GM19239 (cell line): ENCODE data around the gene NUB1.

Source experiments
- DNase-seq: peaks from one replicate; pipeline ENCODE4 v3.0.0; 2011; ENCODE audit warnings: low spot score; ENCODE audit not compliant: insufficient read length
- FAIRE-seq: peaks from 2 replicates; lab custom pipeline; 2011; peaks lifted over from hg19 to GRCh38; lab: Jason Lieb, UNC

Gene NUB1

DNA sequence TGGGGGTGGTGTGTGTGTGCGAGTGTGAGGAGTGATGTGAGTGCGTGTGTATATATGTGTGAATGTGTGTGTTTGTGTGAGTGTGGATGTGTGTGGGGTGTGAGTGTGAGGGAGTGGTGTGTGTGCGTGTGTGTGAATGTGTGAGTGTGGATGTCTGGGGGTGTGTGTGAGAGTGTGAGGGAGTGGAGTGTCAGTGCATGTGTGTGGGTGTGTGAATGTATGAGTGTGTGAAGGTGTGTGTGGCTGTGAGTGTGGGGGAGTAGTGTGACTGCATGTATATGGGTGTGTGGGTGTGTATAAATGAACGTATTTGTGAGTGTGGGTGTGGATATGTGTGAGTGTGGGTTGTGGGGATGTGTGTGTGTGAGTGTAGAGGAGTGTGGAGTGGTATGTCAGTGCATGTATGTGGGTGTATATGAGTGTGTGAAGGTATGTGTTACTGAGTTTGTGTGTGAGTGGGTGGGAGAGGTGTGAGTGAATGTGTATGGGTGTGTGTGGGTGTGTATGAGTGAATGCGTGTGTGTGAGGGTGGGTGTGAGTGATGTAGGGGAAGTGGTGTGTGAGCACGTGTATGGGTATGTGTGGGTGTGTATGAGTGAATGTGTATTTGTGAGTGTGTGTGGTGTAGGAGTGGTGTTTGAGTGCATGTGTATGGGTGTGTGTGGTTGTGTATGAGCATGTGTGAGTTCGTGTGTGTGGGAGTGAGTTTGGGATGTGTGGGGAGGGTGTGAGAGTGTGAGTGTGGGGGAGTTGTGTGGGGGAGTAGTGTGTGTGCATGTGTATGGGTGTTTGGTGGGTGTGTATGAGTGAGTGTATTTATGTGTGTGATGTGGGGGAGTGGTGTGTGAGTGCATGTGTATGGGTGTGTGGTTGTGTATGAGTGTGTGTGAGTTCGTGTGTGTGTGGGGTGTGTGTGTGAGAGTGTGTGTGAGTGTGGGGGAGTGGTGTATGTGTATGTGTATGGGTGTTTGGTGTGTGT lies 28.5 kb upstream of the NUB1 start:
- DNase-seq, result no peak

DNA sequence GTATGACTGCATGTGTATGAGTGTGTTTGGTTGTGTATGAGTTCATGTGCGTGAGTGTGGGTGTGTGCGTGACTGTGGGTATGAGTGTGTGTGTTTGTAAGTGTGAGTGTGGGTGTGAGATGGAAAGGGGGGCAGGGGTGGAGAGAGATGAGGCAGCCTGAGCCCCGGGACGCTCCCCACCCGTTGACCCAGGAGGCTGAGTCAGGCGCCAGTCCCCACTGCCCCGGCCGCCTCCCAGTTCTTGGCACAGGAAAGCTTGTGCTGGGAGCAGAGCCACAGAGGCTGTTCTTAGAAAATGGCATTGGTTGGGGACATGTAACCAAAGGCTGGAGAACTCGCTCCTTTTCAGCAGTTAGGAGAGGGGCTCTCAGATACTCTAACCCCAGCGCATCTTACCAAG lies 27.8 kb upstream of the NUB1 start:
- DNase-seq (no peak), FAIRE-seq (no peak)

More for the DNA sequence above, 28.5 kb upstream of the NUB1 start:
- no peak for FAIRE-seq

DNA sequence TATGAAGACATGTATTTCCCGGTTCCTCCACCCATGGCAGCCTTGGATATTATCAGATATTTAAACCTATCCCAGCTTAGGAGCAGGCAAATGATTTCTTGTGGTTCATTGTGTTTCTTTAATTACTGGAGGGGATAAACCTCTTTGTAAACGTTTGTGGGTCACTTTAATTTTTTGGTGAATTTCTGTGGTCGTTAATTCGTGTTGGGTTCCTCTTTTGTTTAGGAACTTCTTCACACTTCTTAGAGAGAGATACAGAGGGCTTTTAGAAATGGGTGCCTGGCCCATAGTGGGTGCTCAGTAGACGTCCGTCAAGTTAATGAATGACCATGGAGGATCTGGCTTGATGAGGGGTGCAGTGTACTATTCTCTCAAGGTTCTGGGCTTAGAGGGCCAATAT lies 27.2 kb upstream of the NUB1 start:
- no peak for FAIRE-seq

DNA sequence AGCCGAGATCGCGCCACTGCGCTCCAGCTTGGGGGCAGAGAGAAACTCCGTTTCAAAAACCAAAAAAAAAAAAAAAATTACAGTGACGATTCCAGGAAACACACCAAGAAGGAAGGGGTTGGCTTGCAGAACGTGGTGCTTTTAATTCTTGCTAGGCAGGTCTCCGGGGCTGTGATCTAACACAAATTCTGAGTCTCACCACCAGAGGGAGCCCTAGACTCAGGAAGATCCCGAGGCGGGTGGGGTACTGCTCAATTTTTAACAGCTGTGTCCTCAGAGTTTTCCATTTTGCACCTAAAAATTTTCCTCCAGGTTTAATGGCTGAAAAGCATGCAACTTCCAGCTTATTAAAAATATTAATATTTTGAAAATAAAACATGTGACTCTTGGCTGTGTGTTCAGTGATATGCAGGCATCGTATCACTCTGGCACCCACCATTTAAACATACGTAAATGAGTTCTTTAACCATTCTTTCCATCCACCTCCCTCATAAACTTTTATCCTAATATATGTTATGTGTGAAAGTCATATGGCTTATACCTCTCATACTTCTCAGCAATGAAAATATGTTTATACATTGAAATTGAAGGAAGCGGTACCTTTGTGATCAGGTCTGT lies 26.5 kb upstream of the NUB1 start:
- DNase-seq (peak; percentile 63), FAIRE-seq (peak; percentile 87)

More for the DNA sequence above, 27.2 kb upstream of the NUB1 start:
- no peak for DNase-seq

DNA sequence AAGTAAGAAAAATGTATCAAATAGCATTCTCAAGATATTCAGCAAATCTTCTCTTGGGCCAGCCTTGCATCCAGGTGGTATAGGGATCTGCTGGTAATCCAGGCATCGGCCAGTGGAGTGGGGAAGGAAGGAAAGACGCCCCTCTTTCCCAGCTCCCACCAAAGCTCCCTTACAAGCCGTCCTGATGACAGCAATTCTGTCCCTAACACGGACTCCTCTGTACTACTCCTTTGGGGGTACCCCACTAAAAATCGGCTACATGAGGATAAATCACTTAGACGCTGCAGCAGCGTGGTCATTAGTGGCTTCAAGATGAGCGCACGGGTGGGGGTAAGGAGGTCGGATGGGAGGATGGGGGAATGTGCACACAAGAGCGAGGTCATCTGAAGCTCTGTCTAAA lies 24.7 kb upstream of the NUB1 start:
- FAIRE-seq (no peak), DNase-seq (no peak)

DNA sequence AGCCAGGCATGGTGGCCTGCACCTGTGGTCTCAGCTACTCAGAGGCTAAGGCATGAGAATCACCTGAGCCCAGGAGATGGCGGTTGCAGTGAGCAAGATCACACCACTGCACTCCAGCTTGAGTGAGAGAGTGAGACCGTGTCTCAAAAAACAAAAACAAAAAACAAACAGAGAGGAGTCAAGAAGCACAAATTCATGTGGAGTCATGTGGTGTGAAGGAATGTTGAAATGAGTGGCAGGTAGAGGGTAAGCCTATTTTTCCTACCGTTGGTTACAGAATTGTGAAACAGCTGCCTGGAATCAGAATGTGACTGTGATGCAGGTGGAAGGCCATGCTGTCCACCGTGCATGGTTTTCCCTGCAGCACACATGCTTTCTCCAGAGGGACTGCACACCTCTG lies 23.7 kb upstream of the NUB1 start:
- DNase-seq (no peak), FAIRE-seq (no peak)

DNA sequence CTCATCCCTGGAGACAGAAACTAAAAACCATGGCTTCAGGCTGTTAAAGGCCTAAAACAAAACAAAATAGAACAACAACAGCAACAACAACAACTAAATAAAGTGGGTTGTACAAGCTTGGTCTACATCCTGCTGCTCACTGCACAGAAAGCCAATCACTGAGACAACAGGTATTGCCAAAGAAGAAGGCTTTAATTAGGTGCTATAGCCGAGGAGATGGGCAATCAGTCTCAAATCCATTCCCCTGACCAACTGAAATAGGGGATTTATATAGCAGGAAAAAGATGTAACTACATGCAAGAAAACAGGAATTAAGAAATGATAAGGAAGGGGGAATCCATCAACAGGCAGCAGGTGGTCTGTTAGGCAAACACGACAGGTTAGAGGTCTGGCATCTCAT lies 22.4 kb upstream of the NUB1 start:
- FAIRE-seq (no peak), DNase-seq (no peak)

DNA sequence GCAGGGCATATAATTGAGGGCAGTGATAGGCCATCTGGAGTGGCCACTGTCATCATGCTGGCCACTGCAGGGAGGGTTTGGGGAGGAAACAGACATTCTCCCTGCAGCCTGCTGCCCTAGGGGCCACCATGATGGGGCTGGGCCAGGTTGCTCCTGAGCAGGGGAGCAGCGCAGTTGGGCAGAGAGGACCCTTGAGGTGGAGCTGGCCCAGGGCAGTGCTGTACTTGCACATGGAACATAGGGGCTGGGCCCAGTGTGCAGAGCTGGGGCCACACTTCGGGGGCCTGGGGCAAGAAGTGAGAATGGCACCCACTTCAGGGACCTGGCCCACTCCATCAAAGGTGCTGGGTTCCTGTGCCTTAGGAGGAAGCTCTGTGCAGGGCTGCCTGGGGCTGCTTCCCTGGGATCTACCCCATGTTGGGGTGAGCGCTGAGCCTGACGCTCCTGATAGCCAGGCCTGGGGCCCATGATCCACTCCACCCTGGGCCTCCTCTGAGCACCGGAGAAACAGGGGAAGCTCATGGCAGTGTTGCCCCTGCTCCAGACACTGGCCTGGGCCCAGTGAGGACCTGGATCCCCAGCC lies 21.3 kb upstream of the NUB1 start:
- DNase-seq (no peak), FAIRE-seq (no peak)

DNA sequence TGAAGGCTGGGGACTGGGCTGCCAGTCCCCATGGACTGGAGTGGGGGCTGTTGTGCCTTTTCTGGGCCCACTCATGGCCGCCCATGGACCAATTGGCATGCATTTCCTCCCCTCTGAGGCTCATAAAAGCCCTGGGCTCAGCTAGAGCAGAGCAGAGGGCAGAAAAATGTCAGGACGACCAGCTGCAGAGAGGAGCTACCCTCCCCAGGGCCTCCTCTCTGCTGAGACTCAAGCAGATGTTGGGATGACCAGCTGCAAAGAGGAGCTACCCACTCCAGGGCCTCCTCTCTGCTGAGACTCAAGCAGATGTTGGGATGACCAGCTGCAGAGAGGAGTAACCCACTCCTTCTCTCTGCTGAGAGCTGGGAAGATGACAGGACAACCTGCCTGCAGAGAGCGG lies 20.3 kb upstream of the NUB1 start:
- FAIRE-seq, result no peak
- no peak for DNase-seq

DNA sequence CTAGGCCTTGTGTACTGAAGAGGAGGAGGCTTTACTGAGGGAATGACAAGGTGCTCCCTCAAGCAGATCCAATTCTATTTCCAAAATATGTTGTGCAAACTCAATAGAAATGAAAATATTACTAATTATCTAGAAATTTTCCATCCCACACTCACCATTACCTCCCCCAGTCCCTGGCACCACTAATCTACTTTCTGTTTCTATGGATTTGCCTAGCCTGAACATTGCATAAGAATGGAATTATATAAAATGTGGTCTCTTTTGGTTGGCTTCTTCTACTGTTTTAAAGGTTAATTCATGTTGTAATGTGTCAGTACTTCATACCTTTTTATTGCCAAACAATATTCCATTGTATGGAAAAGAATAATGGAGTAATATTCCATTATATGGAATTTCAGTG lies 18.7 kb upstream of the NUB1 start:
- FAIRE-seq, result no peak
- no peak for DNase-seq

DNA sequence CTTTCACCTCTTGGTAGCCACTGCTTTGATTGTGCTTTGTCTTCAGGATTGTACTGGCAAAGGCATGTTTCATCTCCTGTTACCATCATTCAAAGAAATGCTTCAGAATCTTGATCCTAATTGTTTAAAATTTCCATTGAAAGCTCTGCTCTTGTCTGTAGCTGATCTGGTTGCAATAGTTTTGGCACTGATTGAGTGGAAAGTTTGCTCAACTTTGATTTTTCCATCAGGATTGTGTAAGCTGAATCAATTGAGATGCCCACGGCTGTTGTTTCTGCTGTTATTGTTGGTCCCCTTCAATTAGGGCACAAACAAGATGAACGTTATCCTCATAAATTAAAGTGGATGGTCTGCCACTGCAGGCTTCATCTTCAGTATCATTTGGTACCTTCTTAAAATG lies 14.6 kb upstream of the NUB1 start:
- FAIRE-seq (no peak), DNase-seq (no peak)

DNA sequence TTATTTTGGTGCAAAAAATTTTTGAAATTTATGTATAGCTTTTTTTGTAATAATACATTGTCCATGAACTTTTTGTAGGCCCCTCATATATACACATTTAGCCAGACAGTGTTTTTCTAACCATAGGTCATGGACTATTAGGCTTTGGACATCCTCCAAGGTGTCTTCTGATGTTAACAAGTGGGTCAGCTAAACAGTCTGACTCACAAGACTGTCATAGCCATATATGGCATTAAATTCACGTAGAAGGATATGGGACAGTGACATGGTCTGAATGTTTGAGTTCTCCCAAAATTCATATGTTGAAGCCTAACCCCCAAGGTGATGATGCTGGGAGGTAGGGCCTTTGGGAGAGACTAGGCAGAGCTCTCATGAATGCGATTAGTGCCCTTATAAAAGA lies 14.0 kb upstream of the NUB1 start:
- no peak for FAIRE-seq
- DNase-seq, result no peak

DNA sequence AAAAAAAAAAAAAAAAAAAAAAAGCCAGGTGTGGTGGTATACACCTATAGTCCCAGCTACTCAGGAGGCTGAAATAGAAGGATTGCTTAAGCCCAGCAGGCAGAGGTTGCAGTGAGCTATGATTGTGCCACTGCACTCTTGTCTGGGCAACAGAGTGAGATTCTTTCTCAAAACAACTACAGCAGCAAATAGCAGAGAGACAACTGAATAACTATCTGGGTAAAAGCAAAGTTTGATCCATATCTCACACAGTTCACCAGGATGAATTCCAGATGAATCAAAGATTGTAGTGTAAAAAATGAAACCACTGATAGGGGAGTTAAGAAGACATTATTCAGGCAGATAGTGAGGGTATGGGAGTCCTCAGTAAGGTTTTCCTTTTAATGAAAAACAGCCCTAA lies 11.4 kb upstream of the NUB1 start:
- FAIRE-seq (no peak), DNase-seq (no peak)

DNA sequence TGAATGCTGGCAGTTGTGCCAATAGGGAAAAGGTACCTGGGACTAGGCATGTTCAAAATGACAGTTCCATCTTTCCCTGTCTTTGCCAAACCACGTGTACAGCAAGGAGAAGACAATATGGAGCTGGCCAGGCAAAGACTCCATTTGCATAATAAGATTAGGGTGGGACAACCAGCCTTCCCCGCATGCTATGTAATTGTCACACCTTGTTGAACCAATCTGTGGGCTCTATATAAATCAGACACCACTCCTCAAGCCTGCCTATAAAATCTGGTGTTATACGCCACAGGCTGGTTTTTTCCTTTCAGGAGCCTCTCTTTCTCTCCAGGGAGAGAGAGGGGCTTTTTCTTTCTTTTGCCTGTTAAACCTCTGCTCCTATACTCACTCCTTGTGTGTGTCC lies 11.0 kb upstream of the NUB1 start:
- no peak for FAIRE-seq

DNA sequence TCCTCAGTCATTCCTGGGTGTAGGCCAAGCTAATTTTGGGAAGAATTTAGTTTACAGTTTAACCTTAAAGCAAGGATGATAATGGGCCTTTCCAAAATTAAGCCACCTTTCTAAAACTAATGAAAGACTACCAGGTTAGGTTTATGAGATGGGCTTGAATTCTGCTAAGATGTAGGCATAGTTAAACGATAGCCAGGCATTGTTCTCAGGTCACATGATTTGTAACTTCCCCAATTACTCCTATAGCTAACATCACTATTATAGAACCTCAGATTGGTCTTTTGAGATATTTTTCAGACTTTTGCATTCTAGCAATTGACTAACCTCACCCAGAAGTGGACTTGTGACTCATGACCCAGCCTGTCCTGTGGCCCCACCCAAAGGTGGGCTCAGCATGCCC lies 7.0 kb upstream of the NUB1 start:
- FAIRE-seq (peak; percentile 44), DNase-seq (no peak)

More for the DNA sequence above, 11.0 kb upstream of the NUB1 start:
- DNase-seq, result no peak

DNA sequence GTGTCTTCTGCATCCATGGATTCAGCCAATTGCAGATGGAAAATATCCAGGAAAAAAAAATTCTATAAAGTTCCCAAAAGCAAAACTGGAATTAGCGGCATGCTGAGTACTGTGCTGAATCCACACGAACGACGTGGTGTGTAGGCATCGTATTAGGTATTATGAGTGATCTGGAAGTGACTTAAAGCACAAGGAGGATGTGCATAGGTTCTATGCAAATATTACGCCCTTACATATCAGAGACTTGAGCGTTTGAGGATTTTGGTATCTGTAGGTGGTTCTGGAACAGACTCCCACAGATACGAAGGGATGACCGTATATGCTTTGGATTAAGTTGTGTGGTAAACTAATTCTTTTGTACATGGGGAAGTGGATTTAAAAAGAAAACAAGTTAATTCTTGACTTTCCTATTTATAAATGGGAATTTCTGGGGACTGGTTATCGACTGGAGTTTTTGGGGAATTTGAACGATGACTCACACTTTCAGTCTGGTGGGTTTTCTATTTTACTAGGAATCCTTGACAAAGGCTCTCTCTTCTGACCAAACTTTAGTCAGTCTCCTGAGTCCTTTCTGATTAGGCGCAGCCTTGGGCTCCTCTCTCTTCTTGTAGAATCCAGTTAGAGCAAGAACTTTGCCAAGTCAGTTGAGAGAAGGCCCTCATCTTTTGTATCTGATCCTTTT lies 5.4 kb upstream of the NUB1 start:
- no peak for FAIRE-seq
- DNase-seq, result no peak

DNA sequence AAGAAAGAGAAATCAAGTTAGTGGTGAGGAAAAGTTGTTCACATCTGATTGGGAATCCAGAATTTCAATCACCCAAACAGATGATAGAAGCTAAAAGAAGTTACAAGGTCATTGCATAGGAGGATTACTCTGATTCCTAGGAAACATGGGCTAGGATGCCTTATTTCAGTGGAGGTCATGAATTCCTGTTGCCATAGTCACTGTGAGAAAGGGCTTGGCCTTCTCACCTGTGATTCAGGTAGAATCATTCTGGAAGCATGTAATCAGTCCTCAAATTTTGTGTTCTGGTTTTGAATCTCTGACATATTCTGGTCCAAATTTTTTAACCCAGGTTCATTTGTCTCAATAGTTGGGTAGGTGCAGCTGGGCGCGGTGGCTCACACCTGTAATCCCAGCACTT lies 4.3 kb upstream of the NUB1 start:
- DNase-seq (no peak), FAIRE-seq (no peak)

DNA sequence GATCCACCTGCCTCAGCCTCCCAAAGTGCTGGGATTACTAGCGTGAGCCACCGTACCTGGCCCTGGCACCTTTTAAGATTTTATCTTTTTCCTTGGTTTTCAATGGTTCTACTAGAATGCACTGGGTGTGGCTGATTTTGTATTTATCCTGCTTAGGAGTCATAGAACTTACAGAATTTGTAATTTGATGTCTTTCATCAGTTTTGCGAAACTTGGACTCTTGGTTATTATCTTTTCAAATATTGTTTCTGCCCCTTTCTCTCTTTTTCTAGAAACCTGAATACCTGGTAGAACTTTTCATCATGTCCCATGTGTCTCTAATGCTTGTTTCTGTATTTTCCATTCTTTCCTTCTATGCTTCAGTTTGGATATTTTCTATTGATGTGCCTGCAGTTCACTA lies 2.8 kb upstream of the NUB1 start:
- no peak for FAIRE-seq
- DNase-seq, result no peak

DNA sequence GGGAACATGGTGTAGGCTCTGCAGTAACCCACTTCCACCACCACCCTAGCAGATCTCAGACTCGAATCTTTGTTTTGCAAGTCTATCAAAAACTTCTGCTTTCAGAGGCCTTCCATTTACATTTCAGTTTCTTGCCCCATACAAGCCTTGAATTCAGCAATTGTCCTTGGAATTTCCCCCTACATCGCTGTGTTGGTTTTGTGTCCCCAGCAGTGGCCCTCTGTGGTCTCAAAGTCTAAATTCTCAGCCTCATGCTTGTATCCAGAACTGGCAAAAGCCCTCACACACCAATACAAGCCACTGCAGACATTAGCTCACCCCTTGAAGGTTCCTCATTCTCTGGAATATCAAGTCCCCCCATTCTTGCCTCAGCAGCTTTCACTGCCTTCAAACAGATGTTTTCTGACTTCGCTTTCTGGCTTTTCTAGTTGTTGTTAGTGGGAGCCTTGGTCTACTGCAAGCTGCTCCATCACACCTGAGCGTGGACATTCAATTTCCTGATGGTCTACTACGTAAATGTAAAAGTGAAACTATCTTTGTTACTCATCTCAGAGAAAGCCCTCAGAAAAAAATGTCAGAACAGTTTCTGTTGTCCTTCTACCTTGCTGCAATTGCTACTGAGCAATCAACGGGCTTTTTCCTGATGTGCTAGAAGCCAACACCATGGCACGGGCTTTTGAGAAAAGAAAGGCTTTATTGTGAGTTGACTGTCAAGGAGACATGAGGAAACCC lies 1.8 kb upstream of the NUB1 start:
- FAIRE-seq (peak; percentile 80), DNase-seq (peak; percentile 53)

DNA sequence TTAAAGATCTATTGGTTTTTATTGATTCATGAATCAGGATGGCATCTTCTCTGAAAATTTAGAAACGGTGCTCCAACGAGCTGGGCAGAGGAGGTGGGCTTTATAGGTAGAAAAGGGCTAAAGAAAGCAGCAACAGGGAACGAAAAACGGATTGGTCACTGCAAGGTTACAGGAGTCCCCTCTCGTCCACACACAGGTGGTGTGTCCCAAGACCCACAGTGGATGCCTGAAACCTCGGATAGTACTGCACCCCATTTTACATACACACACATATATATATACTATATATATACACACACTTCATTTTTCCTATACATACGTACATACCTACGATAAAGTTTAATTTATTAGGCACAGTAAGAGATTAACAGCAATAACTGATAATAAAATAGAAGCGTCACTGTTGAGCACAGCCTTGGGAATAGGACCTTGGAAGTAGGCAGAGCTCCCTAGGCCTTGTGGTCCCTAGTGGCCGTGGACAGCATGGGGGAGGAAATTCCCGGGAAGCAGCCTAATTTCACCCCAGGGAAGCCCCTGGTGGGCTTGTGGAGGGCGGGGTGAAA lies 737 bp upstream of the NUB1 start:
- DNase-seq, result no peak
- FAIRE-seq, result peak; percentile 66
